K562 (cell line): ENCODE data around the gene PPP1R3E. TPM values are rescaled to one million over a fixed set of nuclear protein-coding genes. Genes with fewer than 3 reads are reported as not detected.

ENCODE experiments used
- ADNP ChIP-seq: fragments of 200-800 bp; sonication (Bioruptor generic); IDR thresholded peaks from 2 replicates; pipeline ENCODE4 v1.6.1; 2016; ENCODE audit warnings: missing genetic modification characterization, missing compliant biosample characterization
- ARNT ChIP-seq, 2 experiments: fragments of 450-650 bp; IDR thresholded peaks; 2 replicates each; pipeline ENCODE4 v1.6.1; 2016; ENCODE audit warnings: mild to moderate bottlenecking in 1 of 2
- CBX5 ChIP-seq: IDR thresholded peaks from 2 replicates; pipeline ENCODE4 v1.6.1; 2014; ENCODE audit warnings: low read depth, borderline replicate concordance
- CREB5 ChIP-seq: fragments of 250-450 bp; sonication (Bioruptor Pico); IDR thresholded peaks from 2 replicates; pipeline ENCODE4 v1.5.0; 2020; ENCODE audit warnings: mild to moderate bottlenecking
- FOXP1 ChIP-seq: sonication (generic); formaldehyde crosslinking; IDR thresholded peaks from 2 replicates; pipeline ENCODE4 v1.8.0; 2022; ENCODE audit warnings: mild to moderate bottlenecking, missing genetic modification reagents
- HMG20B ChIP-seq: fragments of 250-450 bp; sonication (Bioruptor Pico); IDR thresholded peaks from 2 replicates; pipeline ENCODE4 v1.5.0; 2021; ENCODE audit warnings: mild to moderate bottlenecking
- PCBP1 ChIP-seq: fragments of 200-400 bp; formaldehyde crosslinking; IDR thresholded peaks from 2 replicates; pipeline ENCODE4 v1.6.1; 2018; ENCODE audit warnings: mild to moderate bottlenecking, low read depth, low read length; ENCODE audit not compliant: poor library complexity, severe bottlenecking
- PHF21A ChIP-seq: fragments of 450-650 bp; IDR thresholded peaks from 2 replicates; pipeline ENCODE4 v1.6.1; 2017; ENCODE audit warnings: low read depth, borderline replicate concordance
- SIN3A ChIP-seq, 2 experiments: fragments of 150-350 bp in 1 of 2; IDR thresholded peaks; 2 replicates each; pipeline ENCODE4 v1.6.1; 2011 to 2016; ENCODE audit warnings: borderline replicate concordance in 2 of 2, low read depth in 2 of 2, low read length in 2 of 2, mild to moderate bottlenecking in 2 of 2, moderate library complexity in 2 of 2; ENCODE audit not compliant: control insufficient read depth in 1 of 2
- TEAD1 ChIP-seq, 2 experiments: fragments of 450-650 bp in 1 of 2; sonication (generic) in 1 of 2; formaldehyde crosslinking; IDR thresholded peaks; 2 replicates each; pipeline versions ENCODE4 v1.4.0 to v1.8.0; 2020 to 2022; ENCODE audit warnings: mild to moderate bottlenecking in 2 of 2, missing genetic modification reagents in 1 of 2
- ZBTB17 ChIP-seq: fragments of 450-650 bp; formaldehyde crosslinking; IDR thresholded peaks from 2 replicates; pipeline ENCODE4 v1.4.0; 2020; ENCODE audit warnings: mild to moderate bottlenecking
- ZNF232 ChIP-seq: sonication (generic); formaldehyde crosslinking; IDR thresholded peaks from 2 replicates; pipeline ENCODE4 v1.8.0; 2022; ENCODE audit warnings: mild to moderate bottlenecking, missing genetic modification reagents
- ZNF282 ChIP-seq: sonication (generic); formaldehyde crosslinking; IDR thresholded peaks from 2 replicates; pipeline ENCODE4 v1.8.1; 2023; ENCODE audit warnings: missing genetic modification reagents
- ZNF395 ChIP-seq: fragments of 200-800 bp; sonication (Bioruptor generic); IDR thresholded peaks from 2 replicates; pipeline ENCODE4 v1.6.1; 2017; ENCODE audit warnings: missing genetic modification characterization, missing compliant biosample characterization
- polyA plus RNA-seq, 8 experiments: library from polyadenylated mRNA; depleted of rRNA in 4 of 8; stranded (reverse) in 5 of 8; unstranded in 3 of 8; fragments of >200 nt; fragmentation: Nextera tagmentation in 2 of 8; fragmentation: Illumina TruSeq in 1 of 8; extraction: Ambion mirVana in 2 of 8; extraction: Trizol in 1 of 8; gene quantifications; 2 replicates each; pipeline versions ENCODE4 v1.2.1 to v1.2.3, GENCODE V29; 2011 to 2014; ENCODE audit warnings: inconsistent platforms in 1 of 8, missing spikeins in 1 of 8
- total RNA-seq, 7 experiments: library from RNA; depleted of rRNA in 6 of 7; stranded (reverse); fragments of >200 nt in 6 of 7; fragmentation: Illumina TruSeq in 2 of 7; extraction: Trizol in 2 of 7; gene quantifications; 2 replicates each; pipeline versions ENCODE4 v1.2.1 to v1.2.3, GENCODE V29; 2011 to 2021; ENCODE audit warnings: low replicate concordance in 1 of 7
- TF ChIP-seq, protein P1 (sequence below), 2 experiments: IDR thresholded peaks; 2 replicates each; pipeline ENCODE4 v1.6.1; 2011; ENCODE audit warnings: borderline replicate concordance in 1 of 2, control low read depth in 1 of 2, low read depth in 1 of 2, low read length in 1 of 2, mild to moderate bottlenecking in 1 of 2, mixed read lengths in 1 of 2, moderate library complexity in 1 of 2; ENCODE audit not compliant: insufficient read depth in 1 of 2, insufficient read length in 1 of 2, poor library complexity in 1 of 2, severe bottlenecking in 1 of 2; ENCODE audit errors: extremely low read depth in 1 of 2
- TF ChIP-seq, protein P2 (sequence below): fragments of 450-650 bp; formaldehyde crosslinking; IDR thresholded peaks from 2 replicates; pipeline ENCODE4 v1.4.0; 2022; ENCODE audit warnings: mild to moderate bottlenecking, moderate library complexity

PPP1R3E gene
- total and polyA plus RNA-seq, 9 of the 15 experiments (the other 6 are each of a cell fraction or from before 2014, with no cell fraction given): 3.2 to 18.4 (median 7.6) TPM

DNA sequence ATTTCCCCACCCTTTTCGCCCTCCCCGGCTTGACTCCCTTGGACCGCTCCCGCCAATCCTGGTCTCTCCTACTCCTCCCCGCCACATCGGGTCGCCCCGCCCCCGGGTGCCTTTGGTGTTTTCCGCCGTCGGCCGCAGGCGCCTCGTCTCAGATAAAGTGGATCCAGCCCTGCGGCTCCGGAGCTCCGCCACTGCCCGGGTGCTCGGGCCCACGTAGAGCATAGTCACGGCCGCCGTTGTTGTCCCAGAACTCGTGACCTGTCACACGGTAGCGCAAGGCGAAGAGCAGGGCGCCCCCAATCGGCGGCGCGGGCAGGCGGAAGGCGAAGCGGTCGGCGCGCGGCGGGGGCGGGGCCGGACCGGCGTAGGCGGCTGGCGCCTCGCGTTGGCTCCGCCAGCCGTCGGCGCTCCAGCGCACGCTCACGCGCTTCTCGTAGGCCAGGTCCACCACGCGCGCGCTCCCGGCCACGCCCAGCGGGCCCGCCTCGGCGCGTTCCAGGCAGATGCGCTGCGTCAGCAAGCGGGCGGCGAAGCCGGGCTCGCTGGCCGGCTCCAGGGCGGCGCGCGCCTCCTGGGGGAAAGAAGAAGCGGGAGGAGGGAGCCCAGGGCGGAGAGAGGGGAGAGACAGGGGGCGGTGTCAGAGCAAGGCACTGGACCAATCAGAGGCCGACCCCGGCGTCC, 1.2 kb downstream of the PPP1R3E start (continued):
- TF ChIP-seq SIN3A (IDR thresholded peaks at IDR 0.05; ENCODE audit: borderline replicate concordance in 2 of 2, control insufficient read depth in 1 of 2, low read depth in 2 of 2, low read length in 2 of 2) (peak; percentile 76 to 81; a peak in 3 of 4 replicates), PCBP1 (peak; percentile 38), TEAD1 (CRISPR knock-in tag; IDR thresholded peaks at IDR 0.05) (peak in 1 of 2 experiments; percentile 93; a peak in 2 of 4 replicates), PHF21A (0 out of 2 replicates have a peak, but pooled peaks have one; percentile 70), FOXP1 (peak; percentile 97), ZNF395 (CRISPR knock-in tag) (peak; percentile 15; the same call in 1 of the 2 replicates), ZNF282 (CRISPR knock-in tag) (no peak), HMG20B (no peak), ARNT (IDR thresholded peaks at IDR 0.05) (peak; percentile 53 to 78; a peak in 3 of 4 replicates), CREB5 (CRISPR knock-in tag) (no peak), ZBTB17 (CRISPR knock-in tag) (0 out of 2 replicates have a peak, but pooled peaks have one; percentile 24), ZNF232 (CRISPR knock-in tag) (no peak), CBX5 (no peak), ADNP (tag) (no peak)
- TF ChIP-seq, protein P1, sequence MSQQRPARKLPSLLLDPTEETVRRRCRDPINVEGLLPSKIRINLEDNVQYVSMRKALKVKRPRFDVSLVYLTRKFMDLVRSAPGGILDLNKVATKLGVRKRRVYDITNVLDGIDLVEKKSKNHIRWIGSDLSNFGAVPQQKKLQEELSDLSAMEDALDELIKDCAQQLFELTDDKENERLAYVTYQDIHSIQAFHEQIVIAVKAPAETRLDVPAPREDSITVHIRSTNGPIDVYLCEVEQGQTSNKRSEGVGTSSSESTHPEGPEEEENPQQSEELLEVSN (IDR thresholded peaks at IDR 0.05; ENCODE audit: borderline replicate concordance in 1 of 2, extremely low read depth in 1 of 2, insufficient read depth in 1 of 2, insufficient read length in 1 of 2, low read depth in 1 of 2, low read length in 1 of 2, poor library complexity in 1 of 2, severe bottlenecking in 1 of 2): peak; percentile 77 to 90
- TF ChIP-seq, protein P2, sequence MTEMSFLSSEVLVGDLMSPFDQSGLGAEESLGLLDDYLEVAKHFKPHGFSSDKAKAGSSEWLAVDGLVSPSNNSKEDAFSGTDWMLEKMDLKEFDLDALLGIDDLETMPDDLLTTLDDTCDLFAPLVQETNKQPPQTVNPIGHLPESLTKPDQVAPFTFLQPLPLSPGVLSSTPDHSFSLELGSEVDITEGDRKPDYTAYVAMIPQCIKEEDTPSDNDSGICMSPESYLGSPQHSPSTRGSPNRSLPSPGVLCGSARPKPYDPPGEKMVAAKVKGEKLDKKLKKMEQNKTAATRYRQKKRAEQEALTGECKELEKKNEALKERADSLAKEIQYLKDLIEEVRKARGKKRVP (CRISPR knock-in tag): no peak
